Effector memory CD4-positive, alpha-beta T cell (primary cell): ENCODE measurements around the gene DCDC2C.

Experiments
- DNase-seq, 3 donors: peaks; one replicate each; pipeline ENCODE4 v3.0.0-alpha.2; 2020
- H3K27ac ChIP-seq: 2 replicates; pipeline ENCODE4 v1.7.0; 2013; ENCODE audit warnings: mild to moderate bottlenecking, low read length, moderate library complexity; ENCODE audit not compliant: insufficient read depth, poor library complexity, severe bottlenecking
- H3K27me3 ChIP-seq: replicated peaks from 2 replicates; pipeline ENCODE4 v1.7.0; 2013; ENCODE audit warnings: mild to moderate bottlenecking, low read length; ENCODE audit not compliant: insufficient read depth, control insufficient read depth, poor library complexity, severe bottlenecking
- H3K36me3 ChIP-seq: 2 replicates; pipeline ENCODE4 v1.7.0; 2013; ENCODE audit warnings: mild to moderate bottlenecking, low read length, moderate library complexity; ENCODE audit not compliant: control insufficient read depth, insufficient read depth
- H3K4me1 ChIP-seq: 2 replicates; pipeline ENCODE4 v1.7.0; 2013; ENCODE audit warnings: low read length, mild to moderate bottlenecking; ENCODE audit not compliant: control insufficient read depth, insufficient read depth, poor library complexity, severe bottlenecking
- H3K4me3 ChIP-seq: 2 replicates; pipeline ENCODE4 v1.7.0; 2013; ENCODE audit warnings: low read length, low read depth, mild to moderate bottlenecking; ENCODE audit not compliant: insufficient read depth, poor library complexity, severe bottlenecking
- H3K9me3 ChIP-seq: 2 replicates; pipeline ENCODE4 v1.7.0; 2013; ENCODE audit warnings: mild to moderate bottlenecking, low read length, moderate library complexity; ENCODE audit not compliant: control insufficient read depth

The DCDC2C gene

GRCh38 chr2:3868012-3868805, 164.8 kb downstream of the DCDC2C start:
- H3K36me3 ChIP-seq = no peaks in the 10 kb centered on the region
- no peaks in the 10 kb centered on the region for H3K4me1 ChIP-seq
- H3K27ac ChIP-seq = no peak overlapping the region
- H3K4me3 ChIP-seq = no peak overlapping the region
- DNase-seq = no peak
- no peaks in the 10 kb centered on the region for H3K9me3 ChIP-seq
- no peaks in the 10 kb centered on the region for H3K27me3 ChIP-seq

GRCh38 chr2:3870222-3870621, 166.8 kb downstream of the DCDC2C start:
- no peak for DNase-seq
- H3K36me3 ChIP-seq = no peaks in the 10 kb centered on the region
- no peaks in the 10 kb centered on the region for H3K9me3 ChIP-seq
- no peak overlapping the region for H3K27ac ChIP-seq
- no peak overlapping the region for H3K4me3 ChIP-seq
- no peaks in the 10 kb centered on the region for H3K4me1 ChIP-seq
- H3K27me3 ChIP-seq = no peaks in the 10 kb centered on the region

DNA sequence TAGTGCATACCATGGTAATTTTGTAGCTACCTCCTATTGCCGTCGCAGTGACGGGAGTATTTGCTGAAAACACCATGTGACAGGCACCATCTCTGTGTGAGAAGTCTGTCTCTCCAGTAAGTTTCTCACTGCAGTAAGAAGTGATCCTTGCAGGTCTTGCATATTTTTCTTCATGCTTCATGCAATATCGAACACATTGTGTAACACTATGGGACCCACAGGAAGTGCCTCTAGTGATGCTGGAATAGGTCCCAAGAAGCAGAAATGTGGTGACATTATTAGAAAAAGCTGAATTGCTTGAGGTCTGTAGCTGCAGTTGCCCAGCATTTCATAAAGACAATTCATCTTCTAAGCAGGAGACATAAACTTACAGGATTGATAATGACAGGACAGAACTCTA, 167.6 kb downstream of the DCDC2C start:
- no peak for DNase-seq
- Histone ChIP-seq H3K4me3 (no peak overlapping the region), H3K27me3 (no peaks in the 10 kb centered on the region), H3K36me3 (no peaks in the 10 kb centered on the region), H3K9me3 (no peaks in the 10 kb centered on the region), H3K4me1 (no peaks in the 10 kb centered on the region), H3K27ac (no peak overlapping the region)

GRCh38 chr2:3872451-3872850, 169.1 kb downstream of the DCDC2C start:
- DNase-seq = no peak
- no peaks in the 10 kb centered on the region for H3K9me3 ChIP-seq
- H3K36me3 ChIP-seq = no peaks in the 10 kb centered on the region
- H3K4me1 ChIP-seq = no peaks in the 10 kb centered on the region
- H3K4me3 ChIP-seq = no peak overlapping the region
- H3K27ac ChIP-seq = no peak overlapping the region
- no peaks in the 10 kb centered on the region for H3K27me3 ChIP-seq

- no peak for DNase-seq
- no peaks in the 10 kb centered on the region for H3K9me3 ChIP-seq
- no peak overlapping the region for H3K27ac ChIP-seq
- H3K27me3 ChIP-seq = no peaks in the 10 kb centered on the region
- no peaks in the 10 kb centered on the region for H3K36me3 ChIP-seq
- no peaks in the 10 kb centered on the region for H3K4me1 ChIP-seq
- no peak overlapping the region for H3K4me3 ChIP-seq
Measured at GRCh38 chr2:3873899-3874298, 170.5 kb downstream of the DCDC2C start.

DNA sequence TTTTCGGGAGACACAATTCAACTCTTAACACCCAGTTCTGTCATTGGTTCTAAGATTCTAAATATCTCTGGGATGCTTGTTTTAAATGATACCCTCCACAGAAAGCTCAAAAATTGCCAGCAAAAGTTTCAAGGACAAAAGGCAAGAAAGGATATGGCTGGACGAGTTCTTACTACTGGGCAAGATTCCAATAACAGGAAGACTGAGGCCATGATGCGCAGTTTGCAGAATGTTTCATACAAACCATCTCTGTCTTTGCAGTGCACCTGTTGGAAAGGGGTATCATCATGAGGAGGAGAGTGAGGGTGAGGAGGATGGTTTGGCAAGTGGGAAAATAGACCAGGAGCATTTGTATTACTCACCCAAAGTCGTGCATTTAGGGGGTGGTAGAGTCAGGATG, 172.8 kb downstream of the DCDC2C start:
- Histone ChIP-seq H3K36me3 (no peaks in the 10 kb centered on the region), H3K27ac (no peak overlapping the region), H3K9me3 (no peaks in the 10 kb centered on the region), H3K4me3 (no peak overlapping the region), H3K4me1 (no peaks in the 10 kb centered on the region), H3K27me3 (no peaks in the 10 kb centered on the region)
- no peak for DNase-seq

- no peak overlapping the region for H3K4me3 ChIP-seq
- H3K4me1 ChIP-seq = no peaks in the 10 kb centered on the region
- no peak overlapping the region for H3K27ac ChIP-seq
Measured at GRCh38 chr2:3876685-3877084, 173.3 kb downstream of the DCDC2C start.

GRCh38 chr2:3885629-3886628, 182.6 kb downstream of the DCDC2C start:
- H3K4me1 ChIP-seq = no peaks in the 10 kb centered on the region
- H3K4me3 ChIP-seq = no peak overlapping the region
- H3K27ac ChIP-seq = no peak overlapping the region
- H3K27me3 ChIP-seq = no peaks in the 10 kb centered on the region
- H3K9me3 ChIP-seq = no peaks in the 10 kb centered on the region
- no peak for DNase-seq
- H3K36me3 ChIP-seq = no peaks in the 10 kb centered on the region

More at GRCh38 chr2:3876685-3877084, 173.3 kb downstream of the DCDC2C start:
- no peaks in the 10 kb centered on the region for H3K27me3 ChIP-seq
- no peak for DNase-seq
- H3K9me3 ChIP-seq = no peaks in the 10 kb centered on the region
- H3K36me3 ChIP-seq = no peaks in the 10 kb centered on the region

DNA sequence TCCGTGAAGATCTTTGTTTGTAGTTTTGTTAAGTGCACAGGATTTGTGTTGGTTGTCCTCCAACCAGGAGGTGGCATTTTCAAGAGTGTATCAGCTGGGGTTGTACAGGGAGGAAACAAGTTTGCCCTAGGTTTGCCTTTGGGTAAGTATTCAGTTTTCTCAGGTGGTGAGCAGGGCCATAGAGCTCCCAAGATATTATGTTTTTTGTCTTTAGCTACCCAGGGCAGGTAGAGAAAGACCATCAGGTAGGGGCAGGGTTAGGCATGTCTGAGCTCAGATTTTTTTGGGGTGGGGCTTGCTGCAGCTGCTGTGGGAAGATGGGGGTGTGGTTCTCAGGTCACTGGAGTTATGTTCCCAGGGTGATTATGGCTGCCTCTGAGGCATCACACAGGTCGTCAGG, 191.6 kb downstream of the DCDC2C start:
- no peak for DNase-seq
- no peaks in the 10 kb centered on the region for H3K36me3 ChIP-seq
- no peak overlapping the region for H3K4me3 ChIP-seq
- no peaks in the 10 kb centered on the region for H3K27me3 ChIP-seq
- no peak overlapping the region for H3K27ac ChIP-seq
- H3K4me1 ChIP-seq = no peaks in the 10 kb centered on the region
- H3K9me3 ChIP-seq = no peaks in the 10 kb centered on the region
